Trophoblast cell (in vitro differentiated cells and primary cell): ENCODE results near the gene CELA1.
"Not testable (repeated sequence)": the region's sequence is repeated elsewhere in the genome, so short reads cannot be mapped to it uniquely, and the experiment has no call there.

Experiments
- DNase-seq, 2 donors: peaks; one replicate each; pipeline ENCODE4 v3.0.0-alpha.2; 2016
- H2AFZ ChIP-seq: 2 replicates; pipeline ENCODE4 v1.6.1; 2013; ENCODE audit warnings: low read length, moderate library complexity, mild to moderate bottlenecking; ENCODE audit not compliant: insufficient read depth, poor library complexity
- H2AK5ac ChIP-seq: 2 replicates; pipeline ENCODE4 v1.6.1; 2013; ENCODE audit warnings: mild to moderate bottlenecking, low read length
- H2BK120ac ChIP-seq: 2 replicates; pipeline ENCODE4 v1.6.1; 2013; ENCODE audit warnings: low read length, mild to moderate bottlenecking, moderate library complexity; ENCODE audit not compliant: insufficient read depth, poor library complexity
- H2BK12ac ChIP-seq: 2 replicates; pipeline ENCODE4 v1.6.1; 2013; ENCODE audit warnings: mild to moderate bottlenecking, low read length, moderate library complexity
- H2BK5ac ChIP-seq: 2 replicates; pipeline ENCODE4 v1.6.1; 2013; ENCODE audit warnings: low read length, low read depth, moderate library complexity, mild to moderate bottlenecking; ENCODE audit not compliant: poor library complexity
- H3K14ac ChIP-seq: 2 replicates; pipeline ENCODE4 v1.6.1; 2013; ENCODE audit warnings: mild to moderate bottlenecking, low read length
- H3K18ac ChIP-seq: 2 replicates; pipeline ENCODE4 v1.6.1; 2013; ENCODE audit warnings: mild to moderate bottlenecking, low read length
- H3K23ac ChIP-seq: 2 replicates; pipeline ENCODE4 v1.6.1; 2013; ENCODE audit warnings: low read length
- H3K27ac ChIP-seq: 2 replicates; pipeline ENCODE4 v1.5.1; 2013; ENCODE audit warnings: low read depth, mild to moderate bottlenecking, inconsistent platforms, low read length, moderate library complexity
- H3K27me3 ChIP-seq: 2 replicates; pipeline ENCODE4 v1.6.1; 2013; ENCODE audit warnings: inconsistent platforms, mild to moderate bottlenecking, low read length, moderate library complexity; ENCODE audit not compliant: insufficient read depth
- H3K36me3 ChIP-seq, 2 experiments: 1 replicate in 1 of 2; 2 replicates in 1 of 2; pipeline ENCODE4 v1.6.1; 2013; ENCODE audit warnings: low read length in 2 of 2, mild to moderate bottlenecking in 2 of 2, moderate library complexity in 1 of 2; ENCODE audit not compliant: insufficient read depth in 2 of 2, control insufficient read depth in 1 of 2
- H3K4ac ChIP-seq: 2 replicates; pipeline ENCODE4 v1.6.1; 2013; ENCODE audit warnings: low read depth, mild to moderate bottlenecking, low read length, moderate library complexity
- H3K4me1 ChIP-seq, 2 experiments: 1 replicate in 1 of 2; 2 replicates in 1 of 2; pipeline ENCODE4 v1.6.1; 2013; ENCODE audit warnings: low read length in 2 of 2, mild to moderate bottlenecking in 2 of 2, moderate library complexity in 1 of 2; ENCODE audit not compliant: insufficient read depth in 2 of 2, control insufficient read depth in 1 of 2
- H3K4me2 ChIP-seq: 2 replicates; pipeline ENCODE4 v1.6.1; 2013; ENCODE audit warnings: inconsistent platforms, mild to moderate bottlenecking, low read length, moderate library complexity
- H3K4me3 ChIP-seq: 2 replicates; pipeline ENCODE4 v1.5.1; 2013; ENCODE audit warnings: mild to moderate bottlenecking, low read depth, low read length, inconsistent platforms
- H3K79me1 ChIP-seq: one replicate; pipeline ENCODE4 v1.6.1; 2013; ENCODE audit warnings: low read length
- H3K79me2 ChIP-seq: 2 replicates; pipeline ENCODE4 v1.6.1; 2013; ENCODE audit warnings: low read length, mild to moderate bottlenecking; ENCODE audit not compliant: control insufficient read depth, insufficient read depth, poor library complexity
- H3K9ac ChIP-seq: 2 replicates; pipeline ENCODE4 v1.6.1; 2013; ENCODE audit warnings: mild to moderate bottlenecking, low read length
- H3K9me3 ChIP-seq: 2 replicates; pipeline ENCODE4 v1.6.1; 2013; ENCODE audit warnings: low read depth, mild to moderate bottlenecking, control low read depth, inconsistent platforms, low read length; ENCODE audit not compliant: insufficient read depth
- H4K12ac ChIP-seq: 2 replicates; pipeline ENCODE4 v1.6.1; 2013; ENCODE audit warnings: low read depth, mild to moderate bottlenecking, low read length, moderate library complexity
- H4K8ac ChIP-seq: 2 replicates; pipeline ENCODE4 v1.6.1; 2013; ENCODE audit warnings: low read depth, mild to moderate bottlenecking, low read length, moderate library complexity
- H4K91ac ChIP-seq: one replicate; pipeline ENCODE4 v1.6.1; 2013; ENCODE audit warnings: low read depth, mild to moderate bottlenecking, low read length, moderate library complexity
- WGBS: extraction: QIAGEN DNeasy Blood & Tissue Kit; methylation state at CpG from one replicate; pipeline ENCODE4 v1.1.7; 2013; ENCODE audit warnings: missing lambda C conversion rate; ENCODE audit not compliant: insufficient read length, insufficient coverage; ENCODE audit errors: extremely low coverage; 5-methylcytosine and 5-hydroxymethylcytosine counted together

CELA1 gene

GRCh38 chr12:51320695-51321320 is 25.7 kb downstream of the CELA1 start:
- Histone ChIP-seq H3K27me3 (no peaks in the 10 kb centered on the region), H4K8ac (peak overlapping the region; percentile 0), H3K14ac (peak overlapping the region; percentile 11), H4K91ac (peak overlapping the region; percentile 27), H3K4me1 (peaks cover 12 to 39% of the 10 kb centered on the region in 2 experiments), H2AK5ac (no peak overlapping the region), H3K36me3 (no peaks in the 10 kb centered on the region), H3K18ac (no peak overlapping the region), H3K4ac (no peak overlapping the region), H2BK120ac (peak overlapping the region; percentile 67), H3K23ac (no peak overlapping the region), H3K27ac (peak overlapping the region; percentile 73), H2BK5ac (peak overlapping the region; percentile 70), H3K79me2 (no peaks in the 10 kb centered on the region), H4K12ac (no peak overlapping the region), H3K4me2 (peak overlapping the region; percentile 46), H3K4me3 (no peak overlapping the region), H2BK12ac (no peak overlapping the region), H3K79me1 (peaks cover 33% of the 10 kb centered on the region), H2AFZ (no peak overlapping the region), H3K9me3 (no peaks in the 10 kb centered on the region), H3K9ac (no peak overlapping the region)
- DNase-seq, result peak in 1 of 2 donors; percentile 37
- no CpG with 5 or more reads among the region's 3 CpGs for WGBS

GRCh38 chr12:51320311-51320694 is 26.2 kb downstream of the CELA1 start:
- no peaks in the 10 kb centered on the region for H3K36me3 ChIP-seq
- no peaks in the 10 kb centered on the region for H3K9me3 ChIP-seq
- H4K91ac ChIP-seq, result peak overlapping the region; percentile 91
- no peak overlapping the region for H3K4me3 ChIP-seq
- H3K18ac ChIP-seq, result no peak overlapping the region
- no peak overlapping the region for H2AK5ac ChIP-seq
- WGBS, result no CpG with 5 or more reads among the region's 4 CpGs
- no peak overlapping the region for H3K4me2 ChIP-seq
- H3K4ac ChIP-seq, result peak overlapping the region; percentile 59
- H2BK120ac ChIP-seq, result peak overlapping the region; percentile 95
- peak overlapping the region; percentile 69 for H4K8ac ChIP-seq
- H2AFZ ChIP-seq, result no peak overlapping the region
- no peak overlapping the region for H4K12ac ChIP-seq
- DNase-seq, result peak in 1 of 2 donors; percentile 52
- no peak overlapping the region for H3K23ac ChIP-seq
- H3K79me1 ChIP-seq, result peaks cover 33% of the 10 kb centered on the region
- H3K27ac ChIP-seq, result peak overlapping the region; percentile 85
- peak overlapping the region; percentile 12 for H3K14ac ChIP-seq
- H3K9ac ChIP-seq, result no peak overlapping the region
- H3K27me3 ChIP-seq, result no peaks in the 10 kb centered on the region
- no peaks in the 10 kb centered on the region for H3K79me2 ChIP-seq
- peak overlapping the region; percentile 92 for H2BK5ac ChIP-seq
- peaks cover 12 to 39% of the 10 kb centered on the region in 2 experiments for H3K4me1 ChIP-seq
- peak overlapping the region; percentile 98 for H2BK12ac ChIP-seq

GRCh38 chr12:51318846-51319599 is 27.5 kb downstream of the CELA1 start:
- Histone ChIP-seq H3K23ac (no peak overlapping the region), H3K18ac (peak overlapping the region; percentile 46), H3K9me3 (no peaks in the 10 kb centered on the region), H2AK5ac (peak overlapping the region; percentile 15), H3K4ac (peak overlapping the region; percentile 53), H2BK12ac (peak overlapping the region; percentile 95), H3K27ac (peak overlapping the region; percentile 82), H3K79me1 (peaks cover 29% of the 10 kb centered on the region), H3K4me2 (peak overlapping the region; percentile 4), H4K8ac (peak overlapping the region; percentile 69), H3K4me1 (peaks cover 7 to 34% of the 10 kb centered on the region in 2 experiments), H4K12ac (no peak overlapping the region), H3K36me3 (no peaks in the 10 kb centered on the region), H3K14ac (peak overlapping the region; percentile 77), H3K9ac (no peak overlapping the region), H2BK5ac (peak overlapping the region; percentile 90), H3K27me3 (no peaks in the 10 kb centered on the region), H2BK120ac (peak overlapping the region; percentile 80), H2AFZ (no peak overlapping the region), H3K79me2 (no peaks in the 10 kb centered on the region), H3K4me3 (no peak overlapping the region), H4K91ac (peak overlapping the region; percentile 75)
- no CpG with 5 or more reads among the region's 3 CpGs for WGBS
- DNase-seq, result peak in 1 of 2 donors; percentile 41

- H3K23ac ChIP-seq, H3K9me3 ChIP-seq: not testable (repeated sequence)
These were observed 28.2 kb downstream of the CELA1 start for GRCh38 chr12:51318057-51318806.

More at GRCh38 chr12:51318057-51318806, 28.2 kb downstream of the CELA1 start:
- not testable (repeated sequence) for H4K12ac ChIP-seq, H3K4me2 ChIP-seq, H3K27me3 ChIP-seq, H3K4me3 ChIP-seq, H2AK5ac ChIP-seq, H3K4ac ChIP-seq, H3K9ac ChIP-seq, H3K79me2 ChIP-seq, H4K8ac ChIP-seq, H3K36me3 ChIP-seq, H3K18ac ChIP-seq, H2AFZ ChIP-seq
- Histone ChIP-seq H2BK12ac (peak overlapping the region; percentile 61), H2BK120ac (peak overlapping the region; percentile 95), H2BK5ac (peak overlapping the region; percentile 70), H3K27ac (peak overlapping the region; percentile 82), H4K91ac (peak overlapping the region; percentile 80), H3K4me1 (peaks cover 7 to 27% of the 10 kb centered on the region in 2 experiments), H3K14ac (peak overlapping the region; percentile 73), H3K79me1 (peaks cover 24% of the 10 kb centered on the region)
- DNase-seq, result peak; percentile 92 to 96
- WGBS, result no CpG with 5 or more reads among the region's 8 CpGs
